Cardiac muscle cell (in vitro differentiated cells and primary cell): Measurements from ENCODE around the gene RSPH3. TPM values are rescaled to one million over a fixed set of nuclear protein-coding genes. Genes with fewer than 3 reads are reported as not detected.
"Not testable (repeated sequence)": the region's sequence is repeated elsewhere in the genome, so short reads cannot be mapped to it uniquely, and the experiment has no call there.

Experiments
- DNase-seq, 2 donors: peaks; one replicate each; pipeline versions ENCODE4 v3.0.0 to v3.0.0-alpha.2; 2010 to 2017; ENCODE audit warnings: low read depth in 1 of 2, low spot score in 1 of 2
- H3K27ac ChIP-seq: fragments of 200-600 bp; sonication (generic); 2 replicates; pipeline ENCODE4 v1.5.1; 2016
- H3K27me3 ChIP-seq: fragments of 200-600 bp; sonication (generic); 2 replicates; pipeline ENCODE4 v1.6.0; 2016; ENCODE audit warnings: control low read depth
- H3K36me3 ChIP-seq: fragments of 200-600 bp; sonication (generic); 2 replicates; pipeline ENCODE4 v1.5.1; 2016; ENCODE audit warnings: control low read depth
- H3K4me1 ChIP-seq: fragments of 200-600 bp; sonication (generic); 2 replicates; pipeline ENCODE4 v1.8.1; 2017; ENCODE audit warnings: low read depth, mild to moderate bottlenecking, mixed run types
- H3K4me3 ChIP-seq: fragments of 200-600 bp; sonication (generic); 2 replicates; pipeline ENCODE4 v1.5.1; 2016; ENCODE audit warnings: mild to moderate bottlenecking
- H3K9me3 ChIP-seq: fragments of 200-600 bp; sonication (generic); 2 replicates; pipeline ENCODE4 v1.5.1; 2017; ENCODE audit warnings: low read depth, mild to moderate bottlenecking, control low read depth
- CTCF ChIP-seq: IDR thresholded peaks from 2 replicates; pipeline ENCODE4 v1.5.1; 2012; ENCODE audit warnings: low read depth, mild to moderate bottlenecking, low read length
- polyA plus RNA-seq: library from polyadenylated mRNA; unstranded; fragments of >200 nt; fragmentation: Nextera tagmentation; extraction: Ambion mirVana; gene quantifications from 2 replicates; pipeline ENCODE4 v1.2.1, GENCODE V29; 2016
- total RNA-seq: library from RNA; depleted of rRNA; stranded (reverse); fragments of >200 nt; gene quantifications from 2 replicates; pipeline ENCODE4 v1.2.3, GENCODE V29; 2016

Gene RSPH3
- total and polyA plus RNA-seq, 2 experiments from 2014 or later: 13.8 to 19.7 TPM

DNA sequence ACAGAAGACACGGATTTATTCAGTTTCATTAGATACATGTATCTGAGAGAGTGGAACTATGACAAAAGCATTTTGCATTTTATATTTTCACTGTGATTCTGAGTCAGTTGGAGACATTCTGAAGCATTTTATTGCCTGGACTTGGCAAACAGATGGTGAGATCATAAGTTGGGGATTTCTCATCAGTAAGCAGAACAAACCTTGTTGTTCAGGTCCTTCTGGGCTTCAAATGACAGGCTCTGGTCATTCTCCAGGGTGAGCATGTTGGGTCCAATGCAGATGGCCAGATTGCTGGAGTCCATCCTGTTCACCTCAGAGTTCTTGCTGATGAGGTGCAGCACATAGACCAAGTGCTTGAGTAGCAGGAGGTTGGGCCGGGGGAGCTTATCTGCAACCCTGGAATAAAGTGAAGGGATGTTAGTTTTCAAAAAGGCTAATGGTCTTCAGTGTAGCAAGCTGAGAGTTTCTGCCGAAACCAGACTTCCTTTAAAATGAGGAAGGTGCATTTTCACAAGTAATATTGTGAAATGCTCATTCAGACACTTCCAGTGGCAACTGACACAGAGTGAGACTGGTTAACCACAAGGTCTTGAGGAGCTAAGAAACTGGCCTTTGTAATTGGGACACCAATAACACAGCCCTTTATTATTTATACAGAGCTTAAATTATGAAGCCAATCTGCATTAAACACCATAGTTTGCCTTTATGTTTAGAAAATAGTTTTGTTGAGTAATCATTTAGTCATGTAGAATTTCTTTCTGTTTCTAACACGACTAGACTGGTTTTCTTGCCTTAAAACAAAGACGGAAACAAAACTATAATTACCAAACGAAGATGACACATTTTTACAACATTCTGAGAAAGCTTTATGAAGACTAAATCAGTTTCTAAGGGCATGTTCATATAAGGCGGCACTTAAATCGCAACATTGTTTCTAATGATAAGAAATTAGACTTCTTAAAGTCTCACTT is 39.2 kb upstream of the RSPH3 start:
- TF ChIP-seq CTCF: no peak
- H3K27ac ChIP-seq: no peak overlapping the region
- H3K4me1 ChIP-seq: no peaks in the 10 kb centered on the region
- DNase-seq: peak in 1 of 2 donors; percentile 8
- no peaks in the 10 kb centered on the region for H3K27me3 ChIP-seq
- H3K9me3 ChIP-seq: no peaks in the 10 kb centered on the region
- H3K36me3 ChIP-seq: no peaks in the 10 kb centered on the region
- no peak overlapping the region for H3K4me3 ChIP-seq

GRCh38 chr6:159038318-159038717 is 38.3 kb upstream of the RSPH3 start:
- H3K36me3 ChIP-seq, H3K4me3 ChIP-seq, H3K27me3 ChIP-seq, H3K4me1 ChIP-seq, H3K9me3 ChIP-seq, DNase-seq, H3K27ac ChIP-seq: not testable (repeated sequence)

DNA sequence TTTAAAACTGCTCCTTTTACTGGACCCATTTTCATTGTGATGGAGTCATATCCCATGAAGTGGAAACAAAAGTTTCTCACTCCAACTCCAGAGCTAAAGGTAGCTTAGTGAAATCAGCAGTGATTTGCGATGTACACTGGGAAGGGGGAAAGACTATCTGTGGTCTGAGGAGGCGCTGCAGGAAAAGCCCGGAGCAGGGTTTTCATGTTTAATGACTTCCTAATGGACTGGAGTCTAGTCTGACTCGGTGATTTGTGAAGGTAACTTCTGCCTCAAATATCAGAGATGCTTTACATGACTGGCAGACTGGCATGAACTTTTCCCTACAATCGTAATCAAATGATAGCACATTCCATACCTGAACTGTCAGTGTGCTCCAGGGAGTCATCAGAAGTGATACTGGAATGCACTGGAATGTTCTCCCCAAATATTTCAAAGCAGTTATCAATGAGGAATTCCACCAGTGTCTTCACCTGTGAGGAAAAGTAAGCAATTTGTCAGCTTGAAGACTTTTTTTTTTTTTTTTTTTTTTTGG is 37.8 kb upstream of the RSPH3 start:
- no peak for DNase-seq
- Histone ChIP-seq H3K36me3 (no peaks in the 10 kb centered on the region), H3K27me3 (no peaks in the 10 kb centered on the region), H3K4me3 (no peak overlapping the region), H3K4me1 (no peaks in the 10 kb centered on the region), H3K9me3 (no peaks in the 10 kb centered on the region), H3K27ac (no peak overlapping the region)
- no peak for TF ChIP-seq CTCF

GRCh38 chr6:159036673-159037072 is 36.7 kb upstream of the RSPH3 start:
- Histone ChIP-seq H3K4me1 (no peaks in the 10 kb centered on the region), H3K4me3 (no peak overlapping the region), H3K9me3 (no peaks in the 10 kb centered on the region), H3K27me3 (no peaks in the 10 kb centered on the region), H3K36me3 (no peaks in the 10 kb centered on the region), H3K27ac (no peak overlapping the region)
- no peak for TF ChIP-seq CTCF
- DNase-seq: no peak

- no peak overlapping the region for H3K27ac ChIP-seq
- H3K36me3 ChIP-seq: no peaks in the 10 kb centered on the region
- H3K27me3 ChIP-seq: no peaks in the 10 kb centered on the region
- DNase-seq: no peak
- no peak for TF ChIP-seq CTCF
- H3K4me1 ChIP-seq: no peaks in the 10 kb centered on the region
- H3K4me3 ChIP-seq: no peak overlapping the region
- H3K9me3 ChIP-seq: no peaks in the 10 kb centered on the region
Measured at GRCh38 chr6:159035891-159036290, 35.9 kb upstream of the RSPH3 start.
